Stimulated activated naive CD4-positive, alpha-beta T cell (primary cell): ENCODE results near the gene VAPB.
"Not testable (repeated sequence)": the region's sequence is repeated elsewhere in the genome, so short reads cannot be mapped to it uniquely, and the experiment has no call there.

Experiments
- DNase-seq, 6 experiments: peaks; one replicate each; lab custom pipeline; 2025; lab: John Stamatoyannopoulos, UW

VAPB gene, protein sequence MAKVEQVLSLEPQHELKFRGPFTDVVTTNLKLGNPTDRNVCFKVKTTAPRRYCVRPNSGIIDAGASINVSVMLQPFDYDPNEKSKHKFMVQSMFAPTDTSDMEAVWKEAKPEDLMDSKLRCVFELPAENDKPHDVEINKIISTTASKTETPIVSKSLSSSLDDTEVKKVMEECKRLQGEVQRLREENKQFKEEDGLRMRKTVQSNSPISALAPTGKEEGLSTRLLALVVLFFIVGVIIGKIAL

DNA sequence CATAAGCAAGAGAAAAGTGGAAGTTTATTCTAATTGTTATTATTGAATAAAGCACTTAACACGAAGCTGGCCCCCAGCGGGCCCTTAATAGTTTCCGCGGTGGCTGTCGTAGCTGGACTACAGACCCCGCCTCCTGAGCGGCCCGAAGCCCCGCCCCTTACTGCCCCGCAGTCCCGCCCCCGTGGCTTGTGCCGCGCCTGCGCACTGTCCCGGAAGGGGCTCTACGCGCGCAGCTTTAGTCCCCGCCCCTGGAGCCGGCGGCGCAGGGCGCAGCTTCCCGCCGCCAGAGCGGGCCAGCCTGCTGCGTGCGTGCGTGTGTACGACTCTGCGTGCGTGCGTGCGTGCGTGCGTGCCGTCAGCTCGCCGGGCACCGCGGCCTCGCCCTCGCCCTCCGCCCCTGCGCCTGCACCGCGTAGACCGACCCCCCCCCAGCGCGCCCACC lies at the start of gene VAPB:
Gene VAPB (plus strand): TSS at position 348 of the 442 bp plus-strand sequence. CDS start 231 bp downstream, outside the sequence.
- DNase-seq: peak; percentile 94 to 98 (median 95)

DNA sequence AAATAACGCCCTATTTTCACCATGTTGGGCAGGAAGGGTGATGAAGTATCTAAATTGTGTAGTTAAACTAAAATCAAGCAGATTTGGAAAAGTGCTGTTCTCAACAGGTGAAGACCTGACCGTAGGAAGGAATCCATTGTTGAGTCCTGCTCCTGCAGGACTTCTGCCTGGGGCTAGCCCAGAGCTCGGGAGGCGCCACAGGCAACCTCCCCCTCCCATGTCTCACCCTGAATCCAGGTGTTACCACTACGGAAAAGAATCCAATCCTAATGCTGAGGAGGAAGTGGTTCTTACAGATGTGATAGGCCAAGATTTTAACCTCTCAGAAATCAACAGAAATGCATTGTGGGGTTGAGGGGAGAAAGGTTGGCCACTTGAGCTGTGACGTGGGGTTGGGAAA lies 49.3 kb upstream of the VAPB start:
- no peak for DNase-seq

DNA sequence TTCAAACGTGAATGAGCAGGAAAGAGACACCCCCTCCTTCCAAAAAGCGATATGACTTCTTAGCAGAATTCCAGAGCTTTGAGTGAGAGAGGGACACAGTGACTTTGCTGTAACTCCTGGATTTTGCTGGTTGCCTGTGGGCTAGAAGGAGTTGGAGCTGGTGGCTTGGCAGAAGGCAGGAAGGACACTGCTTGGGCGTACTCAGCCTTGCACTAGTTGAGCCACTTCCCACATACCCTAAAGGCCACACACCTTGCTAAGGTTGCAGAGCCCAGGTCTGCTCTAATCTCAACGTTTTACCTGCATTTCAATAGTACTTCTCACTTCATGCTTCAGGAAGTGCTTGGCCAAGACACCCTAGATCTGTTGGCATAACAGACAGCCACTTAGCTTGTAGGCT lies 48.9 kb upstream of the VAPB start:
- no peak for DNase-seq

DNA sequence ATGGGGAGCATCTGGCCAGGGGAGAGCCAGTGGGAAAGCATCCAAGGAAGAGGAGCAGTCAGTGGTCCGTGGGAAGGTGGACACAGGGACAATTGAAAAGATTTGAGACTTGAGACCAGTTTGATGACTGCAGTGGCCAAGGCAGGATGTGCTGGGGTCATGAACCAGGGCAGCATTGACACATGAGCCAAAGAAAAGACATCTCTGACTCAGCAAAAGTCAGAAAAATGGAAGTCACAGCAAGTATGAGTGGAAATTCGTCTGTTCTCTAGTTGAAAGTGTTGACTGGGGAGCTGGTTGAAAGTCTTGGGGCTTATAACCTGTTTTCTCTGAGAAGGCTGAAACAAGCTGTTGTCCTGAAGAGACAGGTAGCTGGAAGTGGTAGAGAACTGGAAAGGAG lies 48.2 kb upstream of the VAPB start:
- no peak for DNase-seq

DNA sequence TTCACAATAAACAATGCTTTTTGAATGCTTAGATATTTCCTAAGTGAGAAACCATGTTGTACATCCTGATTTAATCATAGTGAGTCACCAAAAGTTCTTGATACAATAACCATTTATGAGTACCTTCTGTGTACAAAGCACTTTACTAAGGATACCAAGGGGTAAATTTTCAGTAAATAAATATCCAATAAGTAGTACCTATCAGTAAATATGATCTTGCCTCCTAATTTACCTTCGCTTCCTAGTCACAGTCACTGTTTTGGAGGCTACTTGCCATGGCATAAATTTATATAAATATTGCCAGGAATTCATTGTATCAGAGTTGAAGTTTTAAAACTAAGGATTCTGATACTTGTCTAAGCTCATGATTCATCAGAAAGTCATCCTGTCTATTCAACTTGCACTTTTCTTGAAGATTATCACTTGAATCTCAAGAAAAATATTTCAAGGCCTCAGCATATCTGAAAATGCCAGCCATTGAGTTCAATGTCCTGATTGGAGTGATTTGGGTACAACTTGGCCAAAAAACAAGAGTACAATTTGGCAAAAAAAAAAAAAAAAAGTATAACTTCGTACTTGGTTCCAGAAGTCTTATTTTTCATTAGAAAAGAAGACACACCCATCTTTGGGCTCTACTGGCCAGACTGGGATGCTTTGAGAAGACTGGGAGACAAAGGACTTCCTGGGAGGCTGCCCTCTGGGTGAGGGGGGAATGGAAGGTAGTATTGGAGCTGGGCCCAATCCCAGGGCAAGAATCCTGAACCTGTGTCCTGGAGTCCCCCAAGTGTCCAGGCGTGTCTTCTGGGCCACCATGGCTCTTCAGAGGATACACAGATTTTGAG lies 46.7 kb upstream of the VAPB start:
- DNase-seq: no peak

DNA sequence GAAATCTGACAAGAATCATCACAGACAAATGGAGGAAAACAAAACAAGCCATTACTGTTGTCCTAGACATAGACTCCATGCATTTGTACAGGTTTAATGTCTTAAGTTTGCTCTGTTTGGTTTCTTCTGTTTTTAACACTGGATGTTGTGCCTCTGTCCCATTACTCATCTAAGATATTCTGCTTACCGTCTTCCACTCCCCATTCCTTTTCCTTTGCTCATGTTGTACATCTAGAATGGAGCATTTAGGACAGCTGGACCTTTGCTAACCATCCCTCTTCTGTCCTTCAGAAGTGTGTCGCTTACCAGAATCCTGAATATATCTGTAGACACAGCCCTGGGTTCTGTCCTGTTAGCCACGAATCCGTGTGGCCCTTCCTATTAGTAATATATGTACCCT lies 44.3 kb upstream of the VAPB start:
- DNase-seq: no peak

DNA sequence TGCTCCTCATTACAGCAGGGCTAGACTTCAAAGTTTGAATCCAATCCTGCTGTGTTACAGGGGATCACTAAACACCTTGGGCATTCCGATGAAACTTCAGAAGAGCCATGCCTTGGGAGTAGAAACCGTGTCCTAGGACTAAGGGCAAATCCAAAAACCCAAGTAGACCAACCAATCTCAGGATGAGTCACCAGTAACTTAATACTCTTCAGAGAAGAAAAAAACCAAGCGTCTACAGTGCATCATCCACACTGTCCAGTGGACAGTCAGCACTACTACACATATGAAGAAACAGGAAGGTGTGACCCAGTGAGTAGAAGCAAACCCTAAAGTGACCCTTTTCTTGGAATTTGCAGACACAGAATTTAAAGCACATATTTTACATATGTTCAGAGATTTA lies 39.5 kb upstream of the VAPB start:
- DNase-seq: no peak

DNA sequence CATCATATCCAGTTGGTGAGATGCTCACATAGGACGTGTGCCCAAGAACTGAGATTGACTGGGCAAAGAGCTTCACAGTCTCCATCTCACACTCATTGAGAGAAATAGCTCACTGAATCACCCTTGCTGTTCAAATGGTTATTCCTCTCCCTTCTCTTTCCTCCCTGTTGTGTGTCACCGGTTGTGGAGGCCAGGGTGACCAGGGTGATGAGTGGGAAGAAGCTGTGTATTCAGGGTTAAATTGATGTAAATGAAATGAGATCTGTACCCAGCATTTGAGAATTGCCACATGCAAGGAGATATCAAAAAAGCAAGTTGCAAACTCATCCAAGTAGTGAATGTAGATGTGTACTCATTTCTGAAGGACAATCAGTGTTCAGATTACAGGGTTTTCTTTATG lies 36.6 kb upstream of the VAPB start:
- DNase-seq: no peak

DNA sequence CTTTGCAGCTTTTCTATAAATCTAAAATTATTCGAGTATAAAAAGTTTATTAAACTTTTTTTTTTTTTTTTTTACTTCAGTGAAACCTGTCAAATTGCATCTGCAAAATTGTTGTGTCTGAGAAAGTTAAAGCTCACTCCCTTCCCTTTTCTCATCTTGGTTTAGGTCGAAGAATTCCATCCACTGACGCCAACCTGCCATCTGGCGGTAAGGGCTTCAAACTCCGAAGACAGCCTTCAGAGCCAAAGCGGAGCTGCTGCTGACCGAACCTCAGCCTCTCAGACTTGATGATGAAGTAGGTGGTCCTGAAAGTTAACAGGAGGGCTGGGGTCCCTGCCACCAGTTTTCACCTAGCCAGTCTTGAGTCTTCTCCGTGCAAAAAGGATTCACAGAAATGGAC lies 29.6 kb upstream of the VAPB start:
- DNase-seq: no peak

DNA sequence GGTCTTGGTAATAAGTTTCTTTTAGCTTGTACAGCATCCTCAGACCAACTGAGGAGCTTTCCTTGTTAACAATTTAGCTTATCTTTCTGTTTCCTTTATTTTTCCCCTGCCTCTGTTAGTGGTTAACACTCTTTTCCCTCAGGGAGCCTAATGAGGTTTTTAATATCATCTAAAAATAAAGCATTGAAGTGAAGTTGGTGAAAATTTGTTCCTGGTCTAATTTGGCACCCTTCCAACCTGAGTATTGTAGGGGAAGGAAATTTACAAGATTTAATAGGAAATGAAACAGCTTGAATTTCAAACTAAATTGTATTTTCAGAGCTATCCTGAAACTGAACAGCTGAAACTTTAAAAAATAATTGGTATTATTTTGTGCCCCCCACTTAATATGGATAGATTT lies 28.1 kb upstream of the VAPB start:
- DNase-seq: no peak

DNA sequence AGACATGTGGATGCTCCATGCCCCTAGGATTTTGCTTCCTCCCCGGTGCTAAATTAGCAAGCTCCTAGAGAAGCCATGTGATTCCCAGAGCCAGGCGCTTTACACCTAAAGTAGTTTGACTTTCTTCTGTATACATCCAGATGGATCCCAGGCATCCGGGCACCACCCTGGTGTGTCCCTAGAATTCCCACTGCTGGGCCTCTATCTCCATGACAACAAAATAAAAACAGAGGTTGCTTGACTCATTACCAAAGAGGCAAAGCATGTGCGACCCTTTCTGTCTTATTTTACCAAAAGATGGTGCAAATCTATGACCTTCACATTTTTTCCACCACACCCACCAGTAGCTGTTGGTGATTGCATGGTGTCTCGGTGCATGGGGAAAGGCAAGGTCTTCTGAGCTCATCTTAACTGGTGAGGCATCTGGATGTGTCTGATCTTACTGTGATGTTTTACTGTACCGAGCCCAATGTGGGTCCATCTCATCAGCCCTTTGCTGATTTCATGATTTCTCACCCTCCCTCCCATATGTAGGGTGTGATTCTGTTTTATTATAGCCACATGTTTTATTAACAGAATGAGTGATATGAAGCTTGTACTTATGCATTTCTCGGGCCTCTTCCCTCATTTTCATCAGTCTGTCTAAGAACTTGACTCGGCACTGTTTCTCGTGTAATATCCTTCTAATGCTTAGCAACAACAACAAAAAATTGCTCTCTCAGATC lies 27.4 kb upstream of the VAPB start:
- DNase-seq: no peak

DNA sequence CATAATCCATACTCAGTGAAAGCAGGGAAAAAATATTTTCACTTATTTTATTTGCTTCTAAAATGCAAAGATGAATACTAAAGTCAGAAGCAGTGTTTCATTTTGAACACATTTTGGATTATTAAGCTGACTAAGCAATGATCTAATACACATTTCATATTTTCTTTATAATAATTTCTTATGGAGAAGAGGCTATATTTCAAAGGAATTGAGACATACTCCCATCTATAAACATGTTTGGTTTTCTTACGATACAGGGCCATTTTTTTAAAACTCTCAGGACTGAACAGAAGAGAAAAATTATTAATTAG lies 26.9 kb upstream of the VAPB start:
- no peak for DNase-seq

DNA sequence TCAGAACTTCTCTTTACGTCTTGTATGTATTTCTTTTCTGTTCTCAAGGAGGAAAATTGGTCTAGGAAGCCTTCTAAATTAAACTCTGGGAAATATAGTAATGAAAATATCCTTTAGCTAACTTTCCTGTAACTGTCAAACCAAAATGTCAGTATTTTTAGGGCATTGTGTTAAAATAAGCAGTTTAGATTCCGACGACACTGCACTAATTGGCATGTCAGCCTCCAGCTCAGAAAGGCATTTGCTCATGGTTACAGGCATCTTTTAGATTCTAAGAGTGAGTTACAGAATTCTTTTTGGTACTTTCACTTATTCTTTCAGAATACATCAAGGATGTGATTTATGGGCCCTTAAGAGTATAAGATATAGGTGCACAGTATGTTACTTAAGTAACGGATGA lies 26.1 kb upstream of the VAPB start:
- no peak for DNase-seq

DNA sequence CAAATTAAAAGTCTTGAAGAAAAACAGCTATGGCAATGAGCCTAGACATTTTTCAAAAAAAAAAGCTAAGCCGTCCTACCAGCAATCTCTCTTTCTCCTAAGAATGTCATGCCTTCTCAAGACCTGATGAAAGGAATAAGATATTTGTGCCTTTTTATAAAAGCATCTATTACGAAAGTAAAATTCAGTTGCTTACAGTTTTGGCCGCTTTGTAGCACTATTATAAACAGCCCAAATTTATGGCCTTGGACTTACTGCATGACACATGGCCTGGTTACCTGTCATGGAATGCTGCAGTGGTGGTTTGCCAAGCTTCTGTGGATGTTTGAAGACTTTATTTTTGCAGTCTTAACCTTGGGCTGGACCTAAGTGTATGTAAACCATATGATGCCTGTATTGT lies 22.2 kb upstream of the VAPB start:
- DNase-seq: no peak

DNA sequence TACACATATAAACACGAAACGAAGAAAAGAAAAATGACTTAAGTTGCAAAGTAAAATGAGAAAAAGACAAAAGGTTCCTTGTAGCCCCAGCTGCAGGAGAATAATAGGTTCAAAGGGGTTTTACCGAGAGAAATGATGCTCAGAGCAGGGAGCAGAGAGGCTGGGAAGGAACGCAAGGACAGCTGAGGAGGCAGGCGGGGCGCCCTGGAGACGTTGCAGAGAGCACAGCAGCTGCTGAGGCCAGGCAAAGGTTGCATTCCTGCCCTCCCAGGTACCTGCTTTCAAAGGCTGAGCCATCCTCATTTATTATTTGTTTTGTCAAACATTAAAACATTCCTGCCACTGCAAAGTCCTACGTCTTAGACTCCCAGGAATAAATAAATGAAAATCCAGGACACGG lies 16.2 kb upstream of the VAPB start:
- DNase-seq: no peak

DNA sequence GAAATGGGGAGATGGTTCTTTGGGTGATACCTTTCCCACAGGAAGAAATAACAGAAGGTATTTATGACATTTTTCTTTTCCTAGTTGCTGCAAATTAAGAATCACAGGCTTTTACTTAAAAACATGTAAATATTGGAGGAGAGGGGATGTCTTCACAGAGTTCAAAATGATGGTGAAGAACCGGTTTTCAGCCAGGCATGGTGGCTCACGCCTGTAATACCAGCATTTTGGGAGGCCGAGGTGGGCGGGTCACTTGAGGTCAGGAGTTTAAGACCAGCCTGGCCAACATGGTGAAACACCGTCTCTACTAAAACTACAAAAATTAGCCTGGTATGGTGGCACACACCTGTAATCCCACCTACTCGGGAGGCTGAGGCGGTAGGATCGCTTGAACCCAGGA lies 15.7 kb upstream of the VAPB start:
- not testable (repeated sequence) for DNase-seq

DNA sequence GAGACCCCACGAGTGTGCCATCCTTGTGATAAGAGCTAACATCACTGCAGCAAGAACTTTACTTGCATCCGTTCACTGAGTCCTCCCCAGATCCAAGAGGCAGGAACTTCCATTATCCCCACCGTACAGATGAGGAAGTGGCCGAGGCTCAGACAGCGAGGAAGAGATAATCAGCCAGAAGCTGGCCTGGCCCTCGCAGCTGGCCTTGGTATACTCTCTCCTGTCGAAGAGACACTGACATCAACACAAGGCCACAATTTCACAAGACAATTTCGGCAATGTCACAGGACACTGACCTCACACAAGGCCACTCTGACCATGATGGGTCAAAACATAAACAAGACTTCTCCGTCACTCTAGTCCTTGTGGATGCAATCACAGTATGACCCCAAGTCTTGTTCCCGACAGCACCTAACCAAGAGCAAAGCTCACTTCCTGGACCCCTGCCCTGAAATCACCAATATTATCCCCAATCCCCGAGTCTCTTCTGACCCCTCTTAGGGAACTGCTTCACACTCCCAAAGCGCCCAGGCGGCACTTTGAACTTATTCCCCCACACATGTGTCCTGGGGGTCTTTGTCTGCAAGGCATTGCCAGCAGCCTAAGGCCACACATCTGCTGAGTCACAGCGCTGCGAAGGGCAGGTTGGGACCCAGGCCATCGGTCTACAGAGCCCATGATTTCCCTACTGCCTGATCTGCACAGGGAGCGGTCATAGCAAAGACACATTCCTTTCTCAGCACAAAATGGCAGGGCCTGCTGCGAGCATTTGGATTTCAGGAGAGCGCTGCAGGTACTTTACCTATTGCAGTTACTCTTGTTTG lies 14.8 kb upstream of the VAPB start:
- no peak for DNase-seq

DNA sequence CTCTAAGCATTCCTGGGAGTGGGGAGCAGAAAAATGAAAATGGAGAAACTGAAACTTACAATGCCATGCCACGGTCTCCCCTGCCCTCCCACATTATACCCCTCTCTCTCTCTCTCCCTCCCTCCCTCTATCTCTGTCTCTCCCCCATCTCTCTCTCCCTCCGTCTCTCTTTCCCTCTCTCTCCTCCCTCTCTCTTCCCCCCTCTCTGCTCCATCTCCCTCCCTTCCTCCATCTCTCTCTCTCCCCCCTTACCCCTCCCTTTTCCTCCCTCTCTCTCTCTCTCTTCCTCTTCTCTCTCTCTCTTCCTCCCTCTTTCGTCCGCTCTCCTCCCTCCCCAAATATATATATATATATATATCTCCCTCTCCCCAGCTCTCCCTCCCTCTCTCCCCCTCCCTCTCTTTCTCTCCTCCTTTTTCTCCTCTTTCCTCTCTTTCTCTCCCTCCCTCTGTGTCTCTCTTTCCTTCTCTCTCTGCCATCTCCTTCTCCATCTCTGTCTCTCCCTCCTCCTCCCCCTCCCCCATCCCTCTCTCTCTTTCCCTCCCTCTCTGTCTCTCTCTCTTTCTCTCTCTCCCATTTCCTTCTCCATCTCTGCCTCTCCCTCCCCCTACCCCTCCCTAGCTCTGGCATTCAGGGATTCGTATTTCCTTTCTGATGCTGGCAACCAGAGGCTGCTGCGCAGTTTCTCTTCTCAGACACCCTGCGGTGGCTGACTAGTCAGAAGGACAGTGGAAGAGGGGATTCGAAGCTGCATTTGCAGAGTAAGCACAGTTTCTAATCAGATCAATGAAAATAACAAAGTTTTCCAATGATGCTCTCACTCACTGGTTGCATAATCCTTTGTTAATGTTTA lies 13.9 kb upstream of the VAPB start:
- DNase-seq: no peak

DNA sequence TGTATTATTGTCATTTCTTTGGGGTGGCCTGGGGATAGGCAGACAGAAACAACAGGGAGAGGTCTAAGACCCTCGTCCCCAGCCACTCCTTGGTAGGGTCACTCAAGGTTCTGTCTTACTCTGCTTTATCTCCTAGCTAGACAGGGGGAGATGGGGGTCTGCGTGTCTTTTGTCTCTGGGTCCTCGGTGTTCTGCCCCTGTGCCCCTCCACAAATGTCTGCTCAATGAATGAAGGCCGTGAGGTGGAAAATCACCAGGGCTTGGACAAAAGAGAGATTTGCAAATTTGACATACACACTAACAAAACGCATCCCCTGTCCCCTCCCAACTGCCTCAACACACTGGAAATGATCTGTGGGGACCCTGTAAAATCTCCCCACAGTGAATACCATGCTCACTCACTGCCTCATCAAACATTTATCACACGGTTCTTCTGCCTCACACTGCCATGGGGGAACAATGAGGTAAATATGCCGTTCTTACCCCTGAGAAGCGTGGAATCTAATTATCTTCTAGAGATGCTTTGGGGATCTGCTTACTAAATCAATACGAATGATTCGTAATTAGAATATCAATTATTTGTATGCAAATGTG lies 13.2 kb upstream of the VAPB start:
- no peak for DNase-seq

DNA sequence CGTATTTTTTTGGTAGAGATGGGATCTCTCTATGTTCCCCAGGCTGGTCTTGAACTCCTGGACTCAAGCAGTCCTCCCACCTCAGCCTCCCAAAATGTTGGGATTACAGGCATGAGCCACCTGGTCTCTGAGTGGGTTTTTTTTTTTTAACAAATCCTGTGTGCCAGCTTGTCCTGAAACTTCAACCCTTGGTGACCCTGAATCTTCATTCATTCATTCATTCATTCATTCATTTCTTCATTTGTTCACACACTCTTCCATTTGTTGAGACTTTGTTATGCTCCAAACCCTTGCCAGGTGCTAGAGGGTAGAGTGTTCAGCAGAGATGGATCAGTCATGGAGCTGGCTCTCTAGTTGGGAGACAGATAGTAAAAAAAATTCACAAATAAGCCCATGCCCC lies 12.0 kb upstream of the VAPB start:
- no peak for DNase-seq
